Cortex of kidney (tissue), 1 donor: ENCODE results near the gene TMEM131.
"Not testable (repeated sequence)": the region's sequence is repeated elsewhere in the genome, so short reads cannot be mapped to it uniquely, and the experiment has no call there.

Experiments
- DNase-seq: peaks from one replicate; lab custom pipeline; 2025; lab: John Stamatoyannopoulos, UW

Gene TMEM131

GRCh38 chr2:97913846-97914245 lies 81.9 kb downstream of the TMEM131 start:
- no peak for DNase-seq

GRCh38 chr2:97911922-97912575 lies 83.7 kb downstream of the TMEM131 start:
- no peak for DNase-seq

GRCh38 chr2:97911206-97911921 lies 84.4 kb downstream of the TMEM131 start:
- DNase-seq, result no peak

- DNase-seq, result no peak
These were observed 85.1 kb downstream of the TMEM131 start for GRCh38 chr2:97910403-97911205.

- no peak for DNase-seq
These were observed 87.5 kb downstream of the TMEM131 start for GRCh38 chr2:97908208-97908676.

- no peak for DNase-seq
These were observed 88.2 kb downstream of the TMEM131 start for GRCh38 chr2:97907369-97908100.

- DNase-seq, result no peak
These were observed 89.4 kb downstream of the TMEM131 start for GRCh38 chr2:97906307-97906706.

GRCh38 chr2:97905294-97905693 lies 90.5 kb downstream of the TMEM131 start:
- DNase-seq, result no peak

- no peak for DNase-seq
These were observed 93.9 kb downstream of the TMEM131 start for GRCh38 chr2:97901862-97902261.

GRCh38 chr2:97900806-97901205 lies 94.9 kb downstream of the TMEM131 start:
- DNase-seq, result no peak

GRCh38 chr2:97893042-97893441 lies 102.7 kb downstream of the TMEM131 start:
- DNase-seq, result not testable (repeated sequence)

GRCh38 chr2:97891611-97892010 lies 104.1 kb downstream of the TMEM131 start:
- DNase-seq, result no peak

- DNase-seq, result no peak
These were observed 106.6 kb downstream of the TMEM131 start for GRCh38 chr2:97889156-97889555.

- DNase-seq, result no peak
These were observed 109.9 kb downstream of the TMEM131 start for GRCh38 chr2:97885841-97886240.

- DNase-seq, result no peak
These were observed 115.4 kb downstream of the TMEM131 start for GRCh38 chr2:97880334-97880733.

- DNase-seq, result no peak
These were observed 116.9 kb downstream of the TMEM131 start for GRCh38 chr2:97878865-97879264.

GRCh38 chr2:97878317-97878716 lies 117.4 kb downstream of the TMEM131 start:
- DNase-seq, result not testable (repeated sequence)

GRCh38 chr2:97871096-97871780 lies 124.5 kb downstream of the TMEM131 start:
- DNase-seq, result no peak

GRCh38 chr2:97870396-97870843 lies 125.3 kb downstream of the TMEM131 start:
- DNase-seq, result no peak

GRCh38 chr2:97869722-97870346 lies 125.9 kb downstream of the TMEM131 start:
- DNase-seq, result no peak
